OCI-LY3 (cell line): Measurements from ENCODE around the gene CLDND2.

ENCODE experiments used
- EZH2phosphoT487 ChIP-seq: fragments of 200-600 bp; shearing (Covaris generic); IDR thresholded peaks from 2 replicates; pipeline ENCODE4 v1.6.1; 2018; ENCODE audit warnings: antibody characterized with exemption, mixed run types, low read depth
- TF ChIP-seq, protein P1 (sequence below): fragments of 200-600, 300-600 bp; sonication (generic); IDR thresholded peaks from 2 replicates; pipeline ENCODE4 v1.5.1; 2014; ENCODE audit warnings: antibody characterized with exemption, low read length, low read depth

DNA sequence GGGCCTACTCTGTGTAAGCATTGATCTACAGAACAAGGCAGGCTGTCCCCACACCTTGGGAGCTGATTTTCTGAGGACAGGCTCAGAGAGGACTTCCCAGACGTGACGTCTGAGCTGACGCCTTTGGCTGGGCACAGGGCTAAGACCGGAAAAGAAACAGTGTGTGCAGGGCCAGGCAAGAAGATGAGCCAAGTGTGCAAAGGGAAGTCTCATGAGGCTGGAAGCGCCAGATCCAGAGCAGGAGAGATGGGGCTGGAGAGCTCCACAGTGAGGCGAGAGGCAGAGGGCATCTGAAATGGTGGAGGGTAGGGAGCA is 44.7 kb downstream of the CLDND2 start:
- TF ChIP-seq, protein P1, sequence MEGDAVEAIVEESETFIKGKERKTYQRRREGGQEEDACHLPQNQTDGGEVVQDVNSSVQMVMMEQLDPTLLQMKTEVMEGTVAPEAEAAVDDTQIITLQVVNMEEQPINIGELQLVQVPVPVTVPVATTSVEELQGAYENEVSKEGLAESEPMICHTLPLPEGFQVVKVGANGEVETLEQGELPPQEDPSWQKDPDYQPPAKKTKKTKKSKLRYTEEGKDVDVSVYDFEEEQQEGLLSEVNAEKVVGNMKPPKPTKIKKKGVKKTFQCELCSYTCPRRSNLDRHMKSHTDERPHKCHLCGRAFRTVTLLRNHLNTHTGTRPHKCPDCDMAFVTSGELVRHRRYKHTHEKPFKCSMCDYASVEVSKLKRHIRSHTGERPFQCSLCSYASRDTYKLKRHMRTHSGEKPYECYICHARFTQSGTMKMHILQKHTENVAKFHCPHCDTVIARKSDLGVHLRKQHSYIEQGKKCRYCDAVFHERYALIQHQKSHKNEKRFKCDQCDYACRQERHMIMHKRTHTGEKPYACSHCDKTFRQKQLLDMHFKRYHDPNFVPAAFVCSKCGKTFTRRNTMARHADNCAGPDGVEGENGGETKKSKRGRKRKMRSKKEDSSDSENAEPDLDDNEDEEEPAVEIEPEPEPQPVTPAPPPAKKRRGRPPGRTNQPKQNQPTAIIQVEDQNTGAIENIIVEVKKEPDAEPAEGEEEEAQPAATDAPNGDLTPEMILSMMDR, result no peak
- no peak for TF ChIP-seq EZH2phosphoT487
